IMR-90 (cell line): ENCODE data around the gene ARF1.

ENCODE experiments used
- CEBPB ChIP-seq: IDR thresholded peaks from 2 replicates; pipeline ENCODE4 v1.6.1; 2012; ENCODE audit warnings: low read depth, low read length, improper control_type of control experiment
- CTCF ChIP-seq: conservative IDR thresholded peaks from 2 replicates; pipeline ENCODE4 v1.5.1; 2012; ENCODE audit warnings: mild to moderate bottlenecking, low read depth, low read length, improper control_type of control experiment
- MXI1 ChIP-seq: IDR thresholded peaks from 2 replicates; pipeline ENCODE4 v1.6.1; 2012; ENCODE audit warnings: low read depth, mild to moderate bottlenecking, low read length, moderate library complexity, borderline replicate concordance
- POLR2A ChIP-seq: IDR thresholded peaks from 2 replicates; pipeline ENCODE4 v1.6.1; 2012; ENCODE audit warnings: mild to moderate bottlenecking, low read depth, low read length
- RCOR1 ChIP-seq: IDR thresholded peaks from 2 replicates; pipeline ENCODE4 v1.6.1; 2012; ENCODE audit warnings: mild to moderate bottlenecking, low read length, improper control_type of control experiment; ENCODE audit not compliant: insufficient replicate concordance
- RFX5 ChIP-seq: IDR thresholded peaks from 2 replicates; pipeline ENCODE4 v1.8.0; 2012; ENCODE audit warnings: low read depth, mild to moderate bottlenecking, low read length, moderate library complexity
- USF2 ChIP-seq: fragments of 150-350 bp; IDR thresholded peaks from 2 replicates; pipeline ENCODE4 v1.6.1; 2017; ENCODE audit warnings: mild to moderate bottlenecking, antibody characterized with exemption, low read length, low read depth

- no peak for TF ChIP-seq RFX5
- no peak for TF ChIP-seq CTCF
- 0 out of 2 replicates have a peak, but pooled peaks have one; percentile 6 for TF ChIP-seq CEBPB
- no peak for TF ChIP-seq POLR2A
- peak; percentile 7; the same call in 1 of the 2 replicates for TF ChIP-seq MXI1
- no peak for TF ChIP-seq RCOR1
- TF ChIP-seq USF2 = no peak
Observed at GRCh38 chr1:228083871-228084278, 1.4 kb downstream of the ARF1 start.
